Upper lobe of right lung (tissue), 1 donor: ENCODE measurements around the gene PAX9. TPM values are rescaled to one million over a fixed set of nuclear protein-coding genes. Genes with fewer than 3 reads are reported as not detected.

Experiments used
- ATAC-seq: fragments of 200-7000 bp; cut with Tn5 transposase; one replicate; pipeline ENCODE4 v1.9.1; 2020; ENCODE audit warnings: mild to moderate bottlenecking, moderate library complexity
- DNase-seq: peaks from one replicate; pipeline ENCODE4 v3.0.0-alpha.2; 2020
- H3K27ac ChIP-seq: fragments of 200-600 bp; one replicate; pipeline ENCODE4 v1.8.0; 2022
- H3K27me3 ChIP-seq: fragments of 200-600 bp; one replicate; pipeline ENCODE4 v1.8.0; 2022; ENCODE audit warnings: mild to moderate bottlenecking
- H3K36me3 ChIP-seq: fragments of 200-600 bp; one replicate; pipeline ENCODE4 v1.8.0; 2022
- H3K4me1 ChIP-seq: fragments of 200-600 bp; one replicate; pipeline ENCODE4 v1.8.0; 2022
- H3K4me3 ChIP-seq: fragments of 200-600 bp; one replicate; pipeline ENCODE4 v1.8.0; 2022; ENCODE audit warnings: mild to moderate bottlenecking
- H3K9me3 ChIP-seq: fragments of 200-600 bp; one replicate; pipeline ENCODE4 v1.8.0; 2022
- intact Hi-C: fragments of 100-400 bp; cut with DNase I; formaldehyde crosslinking; loops from one replicate; pipeline ENCODE4 v1.11.0; 2022
- total RNA-seq: library from RNA; stranded (reverse); fragmentation: NEBNext Ultra II Directional; extraction: Animal tissue kit (Norgen Biotek cat#: 25700); gene quantifications from one replicate; pipeline ENCODE4 v1.2.1, GENCODE V29; 2021
- TF ChIP-seq, protein P1 (sequence below): fragments of 200-600 bp; IDR thresholded peaks from one replicate; pipeline ENCODE4 v1.8.0; 2022; ENCODE audit warnings: antibody characterized with exemption
- donor health status: DM: no; HTN: yes; CAD: no; lungs with severe emphysema.

PAX9 gene
- total RNA-seq, 1 donor from 2014 or later: 0.78 TPM

- Histone ChIP-seq H3K4me3 (no peak overlapping the region), H3K36me3 (no peaks in the 10 kb centered on the region), H3K27ac (no peak overlapping the region), H3K27me3 (no peaks in the 10 kb centered on the region), H3K9me3 (no peaks in the 10 kb centered on the region), H3K4me1 (no peaks in the 10 kb centered on the region)
- ATAC-seq: no peak
- TF ChIP-seq, protein P1, sequence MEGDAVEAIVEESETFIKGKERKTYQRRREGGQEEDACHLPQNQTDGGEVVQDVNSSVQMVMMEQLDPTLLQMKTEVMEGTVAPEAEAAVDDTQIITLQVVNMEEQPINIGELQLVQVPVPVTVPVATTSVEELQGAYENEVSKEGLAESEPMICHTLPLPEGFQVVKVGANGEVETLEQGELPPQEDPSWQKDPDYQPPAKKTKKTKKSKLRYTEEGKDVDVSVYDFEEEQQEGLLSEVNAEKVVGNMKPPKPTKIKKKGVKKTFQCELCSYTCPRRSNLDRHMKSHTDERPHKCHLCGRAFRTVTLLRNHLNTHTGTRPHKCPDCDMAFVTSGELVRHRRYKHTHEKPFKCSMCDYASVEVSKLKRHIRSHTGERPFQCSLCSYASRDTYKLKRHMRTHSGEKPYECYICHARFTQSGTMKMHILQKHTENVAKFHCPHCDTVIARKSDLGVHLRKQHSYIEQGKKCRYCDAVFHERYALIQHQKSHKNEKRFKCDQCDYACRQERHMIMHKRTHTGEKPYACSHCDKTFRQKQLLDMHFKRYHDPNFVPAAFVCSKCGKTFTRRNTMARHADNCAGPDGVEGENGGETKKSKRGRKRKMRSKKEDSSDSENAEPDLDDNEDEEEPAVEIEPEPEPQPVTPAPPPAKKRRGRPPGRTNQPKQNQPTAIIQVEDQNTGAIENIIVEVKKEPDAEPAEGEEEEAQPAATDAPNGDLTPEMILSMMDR: no peak
- intact Hi-C loops: no loop called here
- DNase-seq: no peak
Observed at GRCh38 chr14:36720657-36721056, 59.0 kb downstream of the PAX9 start.

DNA sequence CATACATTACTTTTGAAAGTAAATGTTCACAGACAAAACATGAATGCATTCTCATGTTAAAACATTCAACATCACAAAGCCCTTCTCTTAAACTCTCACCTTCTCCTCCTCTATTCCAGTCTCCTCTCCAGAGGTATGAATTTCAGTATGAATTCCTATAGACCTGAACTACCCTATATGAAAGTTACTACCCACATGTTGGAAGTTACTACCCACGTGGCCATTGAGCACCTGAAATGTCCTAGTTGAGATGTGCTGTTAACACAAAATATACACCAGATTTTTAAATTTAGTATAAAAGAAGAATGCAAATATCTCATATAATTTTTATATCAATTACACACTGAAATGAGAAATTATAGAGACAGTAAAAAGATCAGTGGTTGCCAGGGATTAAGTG, 60.2 kb downstream of the PAX9 start:
- H3K36me3 ChIP-seq: no peaks in the 10 kb centered on the region
- intact Hi-C loops: no loop called here
- no peak for DNase-seq

GRCh38 chr14:36723530-36723929, 61.9 kb downstream of the PAX9 start:
- TF ChIP-seq, protein P1: no peak
- DNase-seq (no peak), ATAC-seq (no peak)
- Histone ChIP-seq H3K9me3 (no peaks in the 10 kb centered on the region), H3K27me3 (no peaks in the 10 kb centered on the region), H3K27ac (no peak overlapping the region), H3K36me3 (no peaks in the 10 kb centered on the region), H3K4me3 (no peak overlapping the region), H3K4me1 (no peaks in the 10 kb centered on the region)
- intact Hi-C loops: no loop called here

More for the DNA sequence above, 60.2 kb downstream of the PAX9 start:
- H3K9me3 ChIP-seq: no peaks in the 10 kb centered on the region
- TF ChIP-seq, protein P1: no peak
- H3K27ac ChIP-seq: no peak overlapping the region
- H3K4me1 ChIP-seq: no peaks in the 10 kb centered on the region
- no peaks in the 10 kb centered on the region for H3K27me3 ChIP-seq
- no peak for ATAC-seq
- no peak overlapping the region for H3K4me3 ChIP-seq

DNA sequence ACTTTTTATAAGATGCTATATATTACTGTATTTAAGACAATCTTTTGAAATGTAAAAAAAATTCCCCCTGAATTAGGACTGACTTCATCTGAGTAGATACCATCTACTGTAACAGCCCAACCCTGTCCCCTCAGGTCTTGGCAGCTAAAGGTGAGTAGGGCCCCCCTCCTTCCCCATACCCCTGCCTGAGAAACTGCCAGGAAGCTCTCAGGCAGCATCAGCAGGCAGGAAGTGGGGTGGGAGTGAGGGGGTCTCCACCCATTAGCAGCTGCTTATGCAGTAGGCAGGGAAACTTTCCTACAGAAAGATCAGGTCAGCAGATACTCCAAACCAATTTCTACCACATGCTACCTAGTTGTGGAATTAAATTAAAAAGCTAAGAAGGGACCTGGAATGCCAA, 62.5 kb downstream of the PAX9 start:
- DNase-seq (no peak), ATAC-seq (no peak)
- intact Hi-C loops: no loop called here
- TF ChIP-seq, protein P1: no peak
- H3K4me3 ChIP-seq: no peak overlapping the region
- no peaks in the 10 kb centered on the region for H3K36me3 ChIP-seq
- H3K9me3 ChIP-seq: no peaks in the 10 kb centered on the region
- H3K4me1 ChIP-seq: no peaks in the 10 kb centered on the region
- H3K27me3 ChIP-seq: no peaks in the 10 kb centered on the region
- no peak overlapping the region for H3K27ac ChIP-seq

DNA sequence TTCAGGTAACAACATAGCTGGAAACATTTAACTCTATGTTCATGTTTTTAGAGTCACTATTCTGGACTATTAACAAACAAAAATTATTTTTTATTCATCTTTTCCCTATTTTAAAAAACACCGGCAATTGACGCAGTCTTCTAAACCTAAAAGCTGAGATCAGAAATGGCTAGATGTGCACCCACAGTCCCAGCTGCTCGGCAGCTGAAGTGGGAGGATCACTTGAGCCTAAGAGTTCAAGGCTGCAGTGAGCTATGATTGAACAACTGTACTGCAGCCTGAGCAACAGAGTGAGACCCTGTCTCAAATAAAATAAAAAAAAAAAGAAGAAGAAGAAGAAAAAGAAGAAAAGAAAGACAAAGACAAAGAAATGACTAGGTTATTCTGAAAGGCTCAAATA, 64.5 kb downstream of the PAX9 start:
- H3K4me1 ChIP-seq: no peaks in the 10 kb centered on the region
- no peak overlapping the region for H3K27ac ChIP-seq
- H3K36me3 ChIP-seq: no peaks in the 10 kb centered on the region
- DNase-seq: no peak
- TF ChIP-seq, protein P1: no peak
- intact Hi-C loops: no loop called here
- ATAC-seq: no peak
- no peak overlapping the region for H3K4me3 ChIP-seq
- no peaks in the 10 kb centered on the region for H3K27me3 ChIP-seq
- H3K9me3 ChIP-seq: no peaks in the 10 kb centered on the region

Other genes starting within 250 kb of the PAX9 start
- 177 TPM for gene NKX2-1, start 141.6 kb upstream of the PAX9 start, total RNA-seq
- 0.43 TPM for gene NKX2-8, start 79.2 kb upstream of the PAX9 start, total RNA-seq